IMR-90 (cell line): ENCODE measurements around the gene MAML2.
"Not testable (repeated sequence)": the region's sequence is repeated elsewhere in the genome, so short reads cannot be mapped to it uniquely, and the experiment has no call there.

Experiments
- FOS ChIP-seq: fragments of 150-350 bp; IDR thresholded peaks from 2 replicates; pipeline ENCODE4 v1.6.1; 2016; ENCODE audit warnings: low read depth, low read length
- POLR2A ChIP-seq: IDR thresholded peaks from 2 replicates; pipeline ENCODE4 v1.6.1; 2012; ENCODE audit warnings: mild to moderate bottlenecking, low read depth, low read length
- TF ChIP-seq, protein P1 (sequence below): conservative IDR thresholded peaks from 2 replicates; pipeline ENCODE4 v1.5.1; 2012; ENCODE audit warnings: mild to moderate bottlenecking, low read depth, low read length, improper control_type of control experiment
- TF ChIP-seq, protein P2 (sequence below): fragments of 150-350 bp; IDR thresholded peaks from 2 replicates; pipeline ENCODE4 v1.6.1; 2016; ENCODE audit warnings: low read depth, mild to moderate bottlenecking, low read length, moderate library complexity, borderline replicate concordance

DNA sequence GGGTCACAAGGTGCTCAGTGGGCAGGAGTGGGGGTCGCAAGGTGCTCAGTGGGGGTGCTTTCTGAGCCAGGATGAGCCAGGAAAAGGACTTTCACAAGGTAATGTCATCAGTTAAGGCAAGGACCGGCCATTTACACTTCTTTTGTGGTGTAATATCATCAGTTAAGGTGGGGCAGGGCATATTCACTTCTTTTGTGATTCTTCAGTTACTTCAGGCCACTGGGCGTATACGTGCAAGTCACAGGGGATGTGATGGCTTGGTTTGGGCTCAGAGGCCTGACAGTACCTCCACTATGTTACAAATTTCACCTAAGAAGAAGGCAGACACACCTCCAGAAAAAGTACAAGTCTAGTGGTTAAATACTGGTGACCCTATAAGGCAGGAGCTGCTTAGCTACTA, 162.1 kb downstream of the MAML2 start:
- TF ChIP-seq, protein P1, sequence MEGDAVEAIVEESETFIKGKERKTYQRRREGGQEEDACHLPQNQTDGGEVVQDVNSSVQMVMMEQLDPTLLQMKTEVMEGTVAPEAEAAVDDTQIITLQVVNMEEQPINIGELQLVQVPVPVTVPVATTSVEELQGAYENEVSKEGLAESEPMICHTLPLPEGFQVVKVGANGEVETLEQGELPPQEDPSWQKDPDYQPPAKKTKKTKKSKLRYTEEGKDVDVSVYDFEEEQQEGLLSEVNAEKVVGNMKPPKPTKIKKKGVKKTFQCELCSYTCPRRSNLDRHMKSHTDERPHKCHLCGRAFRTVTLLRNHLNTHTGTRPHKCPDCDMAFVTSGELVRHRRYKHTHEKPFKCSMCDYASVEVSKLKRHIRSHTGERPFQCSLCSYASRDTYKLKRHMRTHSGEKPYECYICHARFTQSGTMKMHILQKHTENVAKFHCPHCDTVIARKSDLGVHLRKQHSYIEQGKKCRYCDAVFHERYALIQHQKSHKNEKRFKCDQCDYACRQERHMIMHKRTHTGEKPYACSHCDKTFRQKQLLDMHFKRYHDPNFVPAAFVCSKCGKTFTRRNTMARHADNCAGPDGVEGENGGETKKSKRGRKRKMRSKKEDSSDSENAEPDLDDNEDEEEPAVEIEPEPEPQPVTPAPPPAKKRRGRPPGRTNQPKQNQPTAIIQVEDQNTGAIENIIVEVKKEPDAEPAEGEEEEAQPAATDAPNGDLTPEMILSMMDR: not testable (repeated sequence)
- not testable (repeated sequence) for TF ChIP-seq POLR2A, FOS
- TF ChIP-seq, protein P2, sequence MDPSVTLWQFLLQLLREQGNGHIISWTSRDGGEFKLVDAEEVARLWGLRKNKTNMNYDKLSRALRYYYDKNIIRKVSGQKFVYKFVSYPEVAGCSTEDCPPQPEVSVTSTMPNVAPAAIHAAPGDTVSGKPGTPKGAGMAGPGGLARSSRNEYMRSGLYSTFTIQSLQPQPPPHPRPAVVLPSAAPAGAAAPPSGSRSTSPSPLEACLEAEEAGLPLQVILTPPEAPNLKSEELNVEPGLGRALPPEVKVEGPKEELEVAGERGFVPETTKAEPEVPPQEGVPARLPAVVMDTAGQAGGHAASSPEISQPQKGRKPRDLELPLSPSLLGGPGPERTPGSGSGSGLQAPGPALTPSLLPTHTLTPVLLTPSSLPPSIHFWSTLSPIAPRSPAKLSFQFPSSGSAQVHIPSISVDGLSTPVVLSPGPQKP: not testable (repeated sequence)
